Measurements from ENCODE around the gene HOXB5. TPM values are rescaled to one million over a fixed set of nuclear protein-coding genes. Genes with fewer than 3 reads are reported as not detected.

The HOXB5 gene
- total and polyA plus RNA-seq, 12 donors = 0.06 to 0.18 (median 0.15) TPM; not detected in 9

DNA sequence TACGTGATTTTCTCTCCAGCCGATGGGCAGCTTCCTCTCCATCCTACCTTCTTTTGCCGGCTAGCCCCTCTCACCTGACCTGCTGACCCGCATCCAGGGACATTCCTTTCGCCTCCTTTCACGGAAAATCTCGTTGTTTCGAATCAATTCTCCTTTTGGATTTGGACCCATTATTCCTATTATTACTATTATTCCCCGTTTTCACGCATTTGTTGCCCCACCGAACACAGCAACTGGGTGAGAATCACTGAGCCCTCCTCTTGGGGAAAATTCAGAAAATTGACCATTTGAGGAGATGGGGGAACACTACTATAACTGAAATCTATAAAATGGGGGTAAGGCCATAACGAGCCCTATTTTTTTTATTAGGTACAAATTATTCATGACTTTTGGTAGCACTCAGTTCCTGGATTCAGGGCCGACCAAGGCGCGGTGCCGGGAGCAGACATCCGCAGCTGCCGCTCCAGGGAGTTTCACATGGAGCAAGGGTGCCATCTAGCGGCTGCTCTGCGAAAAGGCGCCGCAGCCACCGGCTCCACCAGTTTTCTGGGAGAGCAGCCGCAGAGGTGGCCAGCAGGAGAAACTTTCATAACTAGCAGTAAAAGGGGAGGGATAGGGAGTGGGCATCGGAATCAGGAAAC, 24.8 kb upstream of the HOXB5 start:
- H3K27me3 ChIP-seq = peaks cover 77 to 100% (median 100%) of the 10 kb centered on the region in 7 donors
- WGBS, 2 donors = 3% methylated on average over 25 of the region's 25 CpGs
- peaks cover 0 to 5% (median 0%) of the 10 kb centered on the region in 9 donors for H3K36me3 ChIP-seq
- H3K4me3 ChIP-seq = no peak overlapping the region
- peaks cover 0 to 36% (median 14%) of the 10 kb centered on the region in 9 donors for H3K4me1 ChIP-seq
- peak; percentile 81 to 86 for DNase-seq
- peak; percentile 81 to 95 (median 90) for ATAC-seq
- H3K9me3 ChIP-seq = no peaks in the 10 kb centered on the region
- intact Hi-C loops (cut with DNase I) = loop anchor here in 9 of 10 donors (5.0 to 10.0 kb wide), 8 partner anchors 266 to 594 kb away; no protein-coding TSS in a partner anchor
- H3K27ac ChIP-seq = no peak overlapping the region
- TF ChIP-seq, protein P1, sequence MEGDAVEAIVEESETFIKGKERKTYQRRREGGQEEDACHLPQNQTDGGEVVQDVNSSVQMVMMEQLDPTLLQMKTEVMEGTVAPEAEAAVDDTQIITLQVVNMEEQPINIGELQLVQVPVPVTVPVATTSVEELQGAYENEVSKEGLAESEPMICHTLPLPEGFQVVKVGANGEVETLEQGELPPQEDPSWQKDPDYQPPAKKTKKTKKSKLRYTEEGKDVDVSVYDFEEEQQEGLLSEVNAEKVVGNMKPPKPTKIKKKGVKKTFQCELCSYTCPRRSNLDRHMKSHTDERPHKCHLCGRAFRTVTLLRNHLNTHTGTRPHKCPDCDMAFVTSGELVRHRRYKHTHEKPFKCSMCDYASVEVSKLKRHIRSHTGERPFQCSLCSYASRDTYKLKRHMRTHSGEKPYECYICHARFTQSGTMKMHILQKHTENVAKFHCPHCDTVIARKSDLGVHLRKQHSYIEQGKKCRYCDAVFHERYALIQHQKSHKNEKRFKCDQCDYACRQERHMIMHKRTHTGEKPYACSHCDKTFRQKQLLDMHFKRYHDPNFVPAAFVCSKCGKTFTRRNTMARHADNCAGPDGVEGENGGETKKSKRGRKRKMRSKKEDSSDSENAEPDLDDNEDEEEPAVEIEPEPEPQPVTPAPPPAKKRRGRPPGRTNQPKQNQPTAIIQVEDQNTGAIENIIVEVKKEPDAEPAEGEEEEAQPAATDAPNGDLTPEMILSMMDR (IDR thresholded peaks at IDR 0.05) = peak; percentile 92 to 97 (median 97)

DNA sequence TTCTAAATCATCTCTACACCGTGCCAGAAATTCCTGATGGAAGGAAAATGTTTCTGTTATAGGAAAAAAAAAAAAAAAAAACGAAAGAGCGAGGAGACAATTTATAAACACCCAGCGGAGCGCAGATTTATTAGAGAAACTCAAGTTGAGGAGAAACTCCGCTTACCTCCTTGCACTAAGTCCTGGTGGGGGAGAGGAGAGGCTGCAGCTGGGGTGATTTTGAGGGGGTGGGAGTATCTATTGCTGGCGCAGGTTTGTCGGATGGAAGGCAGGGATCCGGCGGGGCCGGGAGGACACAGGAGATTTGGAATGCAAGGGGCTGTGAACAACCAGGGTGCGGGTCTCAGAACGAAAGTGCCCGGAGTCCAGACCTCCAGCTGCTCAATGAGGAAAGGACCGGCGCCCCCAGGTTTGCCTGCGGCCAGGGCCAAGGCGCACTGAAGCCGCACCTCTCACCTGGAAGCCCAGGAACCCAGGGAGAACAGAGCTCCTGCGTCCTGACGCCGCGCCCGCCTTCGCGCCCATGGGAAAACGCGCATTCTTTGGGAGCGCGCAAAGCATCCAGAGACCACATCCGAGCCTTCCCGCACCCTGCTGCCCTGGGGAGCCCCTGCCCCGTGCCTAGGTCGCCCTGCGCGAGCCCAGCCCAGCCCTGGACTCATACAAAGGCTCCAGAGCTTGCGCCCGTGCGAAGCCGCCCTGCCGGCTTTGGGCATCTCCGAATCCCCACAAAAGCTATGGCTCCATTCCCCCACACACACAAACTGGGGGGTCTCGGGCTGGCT, 24.1 kb upstream of the HOXB5 start:
- Histone ChIP-seq H3K27me3 (peaks cover 78 to 100% (median 99%) of the 10 kb centered on the region in 7 donors), H3K36me3 (peaks cover 0 to 5% (median 0%) of the 10 kb centered on the region in 9 donors), H3K4me1 (peaks cover 1 to 41% (median 20%) of the 10 kb centered on the region in 9 donors), H3K27ac (no peak overlapping the region), H3K4me3 (no peak overlapping the region), H3K9me3 (no peaks in the 10 kb centered on the region)
- TF ChIP-seq, protein P1 (IDR thresholded peaks at IDR 0.05) = no peak
- DNase-seq (no peak), ATAC-seq (no peak)
- WGBS, 2 donors = 4 to 5% methylated on average over 43 of the region's 43 CpGs
- intact Hi-C loops (cut with DNase I) = loop anchor here in 9 of 10 donors (5.0 to 10.0 kb wide), 8 partner anchors 265 to 593 kb away; no protein-coding TSS in a partner anchor

DNA sequence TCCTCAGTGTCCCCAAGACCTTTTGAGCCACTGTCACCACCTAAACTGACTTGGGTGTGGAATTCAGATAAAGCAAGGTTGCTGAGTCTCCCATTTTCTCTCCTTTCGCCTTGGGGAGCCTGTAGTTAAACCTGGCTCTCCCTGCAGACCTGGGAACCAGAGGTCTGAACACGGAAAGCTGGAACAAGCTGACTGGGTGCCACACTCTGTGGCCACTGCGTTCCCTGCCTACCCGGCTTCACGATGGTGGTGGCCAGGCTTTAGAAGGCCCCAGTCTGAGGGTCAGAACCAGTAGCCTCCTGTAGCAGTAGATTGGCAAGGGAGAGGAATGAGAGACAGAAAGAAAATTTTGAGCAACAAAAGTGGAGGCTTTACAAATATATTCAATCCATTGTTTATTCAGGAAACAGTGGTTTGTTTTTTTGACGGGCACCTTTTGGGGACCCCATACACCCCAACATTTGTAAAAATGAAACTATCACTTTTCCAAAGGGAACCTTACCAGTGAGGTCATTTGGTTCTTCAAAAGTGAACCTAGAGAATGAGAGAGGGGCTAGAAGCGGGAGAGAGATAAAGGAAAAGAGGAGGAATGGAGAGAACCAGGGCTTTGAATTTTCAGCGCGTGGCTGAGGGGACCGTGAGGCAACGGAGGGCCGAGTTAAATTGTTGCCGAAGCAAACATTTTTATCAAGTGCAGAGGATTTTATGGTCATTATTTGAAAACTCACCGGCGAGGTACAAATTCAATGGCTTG, 23.3 kb upstream of the HOXB5 start:
- no peak for ATAC-seq
- Histone ChIP-seq H3K27ac (no peak overlapping the region), H3K9me3 (no peaks in the 10 kb centered on the region), H3K4me3 (no peak overlapping the region), H3K27me3 (peaks cover 84 to 100% (median 99%) of the 10 kb centered on the region in 7 donors), H3K4me1 (peaks cover 3 to 49% (median 24%) of the 10 kb centered on the region in 9 donors), H3K36me3 (peaks cover 0 to 5% (median 0%) of the 10 kb centered on the region in 9 donors)
- TF ChIP-seq, protein P1 (IDR thresholded peaks at IDR 0.05) = no peak
- 9 to 20% methylated on average over 15 of the region's 15 CpGs for WGBS, 2 donors
- intact Hi-C loops (cut with DNase I) = loop anchor here in 9 of 10 donors (5.0 to 10.0 kb wide), 8 partner anchors 265 to 592 kb away; no protein-coding TSS in a partner anchor
- DNase-seq = no peak
